ENCODE results near the gene ARAP3. TPM values are rescaled to one million over a fixed set of nuclear protein-coding genes. Genes with fewer than 3 reads are reported as not detected.

ARAP3 gene
- total RNA-seq, 2 experiments from 2014 or later = 9.9 to 11.0 TPM

- Mint-ChIP-seq H3K9me3 (ENCODE audit: low read depth) (no peaks in the 10 kb centered on the region), H3K27me3 (no peaks in the 10 kb centered on the region), H3K4me1 (peaks cover 49% of the 10 kb centered on the region), H3K36me3 (peaks cover 11% of the 10 kb centered on the region), H3K27ac (no peak overlapping the region), H3K4me3 (no peak overlapping the region)
- CTCF ChIA-PET = interaction anchor here (0.8 to 8.7 kb wide), 3 partner anchors 11 to 73 kb away, joined by 4 to 121 read pairs (median 6); partner anchors contain the start of gene FCHSD1
- ATAC-seq (no peak), DNase-seq (no peak)
Observed at GRCh38 chr5:141640051-141640415, 42.0 kb downstream of the ARAP3 start.

- Mint-ChIP-seq H3K9me3 (ENCODE audit: low read depth) (no peaks in the 10 kb centered on the region), H3K4me1 (peaks cover 54% of the 10 kb centered on the region), H3K36me3 (peaks cover 14% of the 10 kb centered on the region), H3K27ac (peak overlapping the region; percentile 40), H3K4me3 (no peak overlapping the region), H3K27me3 (no peaks in the 10 kb centered on the region)
- no peak for ATAC-seq
- DNase-seq = no peak
- CTCF ChIA-PET = interaction anchor here (0.8 to 11.1 kb wide), 5 partner anchors 12 to 72 kb away, joined by 4 to 171 read pairs (median 25); partner anchors contain the start of genes DIAPH1 and FCHSD1
Observed at GRCh38 chr5:141639357-141640050, 42.5 kb downstream of the ARAP3 start.

GRCh38 chr5:141638771-141639170, 43.3 kb downstream of the ARAP3 start:
- ATAC-seq (no peak), DNase-seq (no peak)
- Mint-ChIP-seq H3K27me3 (no peaks in the 10 kb centered on the region), H3K9me3 (ENCODE audit: low read depth) (no peaks in the 10 kb centered on the region), H3K4me3 (peak overlapping the region; percentile 93), H3K27ac (peak overlapping the region; percentile 94), H3K4me1 (peaks cover 60% of the 10 kb centered on the region), H3K36me3 (peaks cover 17% of the 10 kb centered on the region)
- CTCF ChIA-PET = interaction anchor here (1.1 to 11.1 kb wide), 11 partner anchors 13 to 330 kb away, joined by 3 to 171 read pairs (median 22); partner anchors contain the start of genes DIAPH1, FCHSD1 and RNF14

GRCh38 chr5:141637767-141638419, 44.1 kb downstream of the ARAP3 start:
- peak overlapping the region; percentile 93 for H3K4me3 Mint-ChIP-seq
- peaks cover 65% of the 10 kb centered on the region for H3K4me1 Mint-ChIP-seq
- peaks cover 16% of the 10 kb centered on the region for H3K36me3 Mint-ChIP-seq
- peak overlapping the region; percentile 94 for H3K27ac Mint-ChIP-seq
- peak; percentile 52 for ATAC-seq
- H3K27me3 Mint-ChIP-seq = no peaks in the 10 kb centered on the region
- CTCF ChIA-PET = interaction anchor here (1.1 to 11.1 kb wide), 20 partner anchors 8 to 378 kb away, joined by 3 to 171 read pairs (median 11); partner anchors contain the start of genes DELE1, DIAPH1, FCHSD1 and PCDH1
- no peaks in the 10 kb centered on the region for H3K9me3 Mint-ChIP-seq (ENCODE audit: low read depth)
- peak; percentile 86 for DNase-seq

- no peaks in the 10 kb centered on the region for H3K27me3 Mint-ChIP-seq
- ATAC-seq = peak; percentile 61
- peak overlapping the region; percentile 94 for H3K27ac Mint-ChIP-seq
- peaks cover 64% of the 10 kb centered on the region for H3K4me1 Mint-ChIP-seq
- CTCF ChIA-PET = interaction anchor here (1.2 to 11.1 kb wide), 22 partner anchors 9 to 379 kb away, joined by 3 to 171 read pairs (median 8); partner anchors contain the start of genes DELE1, DIAPH1, FCHSD1 and PCDH1
- peak; percentile 72 for DNase-seq
- no peaks in the 10 kb centered on the region for H3K9me3 Mint-ChIP-seq (ENCODE audit: low read depth)
- peaks cover 20% of the 10 kb centered on the region for H3K36me3 Mint-ChIP-seq
- peak overlapping the region; percentile 93 for H3K4me3 Mint-ChIP-seq
Observed at GRCh38 chr5:141637123-141637766, 44.8 kb downstream of the ARAP3 start.

GRCh38 chr5:141636413-141637122, 45.5 kb downstream of the ARAP3 start, which contains the start of the genes HDAC3 and RELL2:
Gene HDAC3 (minus strand): TSS chr5:141636849. CDS start chr5:141636790, 59 bp downstream.
Gene RELL2 (plus strand): TSS chr5:141636997. CDS start chr5:141638226, 1,229 bp downstream.
- CTCF ChIA-PET = interaction anchor here (0.7 to 11.1 kb wide), 25 partner anchors 10 to 379 kb away, joined by 3 to 171 read pairs (median 6); partner anchors contain the start of genes DELE1, DIAPH1, FCHSD1 and PCDH1
- Mint-ChIP-seq H3K27me3 (no peaks in the 10 kb centered on the region), H3K36me3 (peaks cover 16% of the 10 kb centered on the region), H3K27ac (peak within 1 kb of the TSS; percentile 94), H3K4me1 (peaks cover 58% of the 10 kb centered on the region), H3K4me3 (peak within 1 kb of the TSS; percentile 93), H3K9me3 (ENCODE audit: low read depth) (no peaks in the 10 kb centered on the region)
- DNase-seq = peak; percentile 95
- ATAC-seq = peak; percentile 82

- H3K4me3 Mint-ChIP-seq = peak overlapping the region; percentile 93
- no peaks in the 10 kb centered on the region for H3K27me3 Mint-ChIP-seq
- H3K4me1 Mint-ChIP-seq = peaks cover 53% of the 10 kb centered on the region
- H3K36me3 Mint-ChIP-seq = peaks cover 18% of the 10 kb centered on the region
- CTCF ChIA-PET = interaction anchor here (0.7 to 11.1 kb wide), 16 partner anchors 9 to 333 kb away, joined by 3 to 171 read pairs (median 8); partner anchors contain the start of genes DIAPH1, FCHSD1 and RNF14
- H3K27ac Mint-ChIP-seq = peak overlapping the region; percentile 85
- peak; percentile 65 for DNase-seq
- no peak for ATAC-seq
- no peaks in the 10 kb centered on the region for H3K9me3 Mint-ChIP-seq (ENCODE audit: low read depth)
Observed at GRCh38 chr5:141636106-141636412, 46.0 kb downstream of the ARAP3 start.

- H3K4me1 Mint-ChIP-seq = peaks cover 49% of the 10 kb centered on the region
- DNase-seq = no peak
- no peaks in the 10 kb centered on the region for H3K9me3 Mint-ChIP-seq (ENCODE audit: low read depth)
- CTCF ChIA-PET = interaction anchor here (1.0 to 11.1 kb wide), 11 partner anchors 9 to 334 kb away, joined by 3 to 171 read pairs (median 16); partner anchors contain the start of genes DIAPH1 and RNF14
- peak overlapping the region; percentile 85 for H3K27ac Mint-ChIP-seq
- ATAC-seq = no peak
- no peaks in the 10 kb centered on the region for H3K27me3 Mint-ChIP-seq
- peaks cover 15% of the 10 kb centered on the region for H3K36me3 Mint-ChIP-seq
- peak overlapping the region; percentile 93 for H3K4me3 Mint-ChIP-seq
Observed at GRCh38 chr5:141635646-141636045, 46.4 kb downstream of the ARAP3 start.

- Mint-ChIP-seq H3K27ac (peak overlapping the region; percentile 85), H3K4me3 (peak overlapping the region; percentile 93), H3K36me3 (peaks cover 19% of the 10 kb centered on the region), H3K9me3 (ENCODE audit: low read depth) (no peaks in the 10 kb centered on the region), H3K27me3 (no peaks in the 10 kb centered on the region), H3K4me1 (peaks cover 46% of the 10 kb centered on the region)
- DNase-seq (no peak), ATAC-seq (no peak)
- CTCF ChIA-PET = interaction anchor here (1.2 to 11.1 kb wide), 10 partner anchors 10 to 325 kb away, joined by 3 to 171 read pairs (median 5); partner anchors contain the start of genes DIAPH1 and FCHSD1
Observed at GRCh38 chr5:141634720-141635119, 47.3 kb downstream of the ARAP3 start.

- CTCF ChIA-PET = interaction anchor here (0.8 to 11.1 kb wide), 11 partner anchors 9 to 326 kb away, joined by 3 to 171 read pairs (median 5); partner anchors contain the start of genes DIAPH1 and FCHSD1
- peaks cover 44% of the 10 kb centered on the region for H3K4me1 Mint-ChIP-seq
- no peak for DNase-seq
- H3K27ac Mint-ChIP-seq = peak overlapping the region; percentile 78
- peak overlapping the region; percentile 12 for H3K4me3 Mint-ChIP-seq
- no peaks in the 10 kb centered on the region for H3K27me3 Mint-ChIP-seq
- ATAC-seq = no peak
- H3K36me3 Mint-ChIP-seq = peaks cover 23% of the 10 kb centered on the region
- no peaks in the 10 kb centered on the region for H3K9me3 Mint-ChIP-seq (ENCODE audit: low read depth)
Observed at GRCh38 chr5:141633871-141634561, 48.0 kb downstream of the ARAP3 start.

- no peak overlapping the region for H3K4me3 Mint-ChIP-seq
- H3K27ac Mint-ChIP-seq = no peak overlapping the region
- H3K27me3 Mint-ChIP-seq = no peaks in the 10 kb centered on the region
- peaks cover 34% of the 10 kb centered on the region for H3K4me1 Mint-ChIP-seq
- DNase-seq (no peak), ATAC-seq (no peak)
- CTCF ChIA-PET = interaction anchor here (0.6 to 11.1 kb wide), 7 partner anchors 8 to 69 kb away, joined by 3 to 171 read pairs (median 11); partner anchors contain the start of gene DIAPH1
- peaks cover 35% of the 10 kb centered on the region for H3K36me3 Mint-ChIP-seq
- H3K9me3 Mint-ChIP-seq (ENCODE audit: low read depth) = no peaks in the 10 kb centered on the region
Observed at GRCh38 chr5:141632650-141633049, 49.4 kb downstream of the ARAP3 start.

Measured in activated CD8-positive, alpha-beta memory T cell treated with anti-CD3 and anti-CD28 coated beads, Interleukin-2, amount 10 ng/mL, durations not matched to agents 7 days and 5 days (primary cell).